ENCODE measurements around the gene RAG2.

The RAG2 gene

GRCh38 chr11:36550385-36551115 is 47.5 kb downstream of the RAG2 start:
- DNase-seq (ENCODE audit: low spot score), result no peak

All from hematopoietic multipotent progenitor cell treated with erythropoietin and hydrocortisone succinate and interleukin-3 and kit ligand, for 15 days (in vitro differentiated cells).